Stimulated activated CD8-positive, alpha-beta memory T cell treated with anti-CD3 and anti-CD28 coated beads, Interleukin-4, amount 100 ng/mL, for 1 hour (primary cell): ENCODE data around the gene ECT2.
"Not testable (repeated sequence)": the region's sequence is repeated elsewhere in the genome, so short reads cannot be mapped to it uniquely, and the experiment has no call there.

Experiments
- DNase-seq, 2 donors: peaks; one replicate each; pipeline ENCODE4 v3.0.0-alpha.2; 2020; ENCODE audit warnings: low read depth in 2 of 2, low spot score in 1 of 2

Gene ECT2

DNA sequence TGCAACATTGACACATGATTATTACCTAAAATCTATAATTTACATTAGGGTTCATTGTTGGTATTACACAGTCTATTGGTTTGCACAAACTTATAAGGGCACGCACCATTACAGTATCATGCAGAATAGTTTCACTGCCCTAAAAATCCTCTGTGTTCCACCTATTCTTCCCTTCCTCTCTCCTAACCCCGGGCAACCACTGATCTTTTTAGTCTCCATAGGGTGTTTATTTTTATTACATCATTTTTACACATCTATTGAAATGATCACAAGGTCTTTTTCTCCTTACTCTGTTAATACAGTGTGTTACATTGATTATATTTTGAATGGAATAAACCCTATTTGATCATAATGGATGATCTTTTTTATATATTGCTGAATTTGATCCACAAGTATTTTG is 15.5 kb upstream of the ECT2 start:
- DNase-seq: no peak

DNA sequence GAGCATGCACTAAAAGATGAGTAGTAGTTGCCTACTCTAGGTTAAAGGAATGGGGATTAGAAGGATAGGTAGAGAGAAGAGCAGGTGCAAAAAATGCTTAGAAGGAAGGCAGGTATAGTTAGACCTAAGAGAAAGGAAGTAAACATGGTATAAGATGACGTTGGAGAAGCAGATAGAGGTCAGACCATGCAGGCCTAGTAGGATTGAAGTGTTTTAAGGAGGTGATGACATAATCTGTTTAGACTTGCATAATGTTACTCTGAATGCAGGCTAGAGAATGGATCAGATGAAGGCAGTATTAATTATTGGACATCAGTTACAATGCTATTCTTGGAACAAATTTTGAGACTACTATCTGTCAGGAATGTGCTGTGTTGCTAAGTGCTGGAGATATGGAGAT is 11.1 kb upstream of the ECT2 start:
- DNase-seq: no peak

- DNase-seq: no peak
Observed at GRCh38 chr3:172746475-172746874, 4.1 kb upstream of the ECT2 start.

- DNase-seq: no peak
Observed at GRCh38 chr3:172749230-172749965, 1.1 kb upstream of the ECT2 start.

DNA sequence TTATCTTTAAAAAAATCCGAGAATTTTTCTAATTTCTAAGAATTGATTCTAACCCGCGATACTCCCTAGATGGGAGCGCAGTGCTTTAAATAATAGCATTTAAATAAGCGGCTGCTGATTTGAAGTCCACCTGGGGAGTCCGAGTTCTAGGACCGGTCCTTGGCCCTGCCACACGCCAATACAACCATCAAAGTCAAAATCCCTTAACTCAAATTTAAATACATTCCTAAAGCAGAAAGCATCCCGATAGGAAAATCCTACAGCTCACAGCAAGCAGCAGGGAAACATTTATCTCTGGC is 508 bp upstream of the ECT2 start:
- no peak for DNase-seq

DNA sequence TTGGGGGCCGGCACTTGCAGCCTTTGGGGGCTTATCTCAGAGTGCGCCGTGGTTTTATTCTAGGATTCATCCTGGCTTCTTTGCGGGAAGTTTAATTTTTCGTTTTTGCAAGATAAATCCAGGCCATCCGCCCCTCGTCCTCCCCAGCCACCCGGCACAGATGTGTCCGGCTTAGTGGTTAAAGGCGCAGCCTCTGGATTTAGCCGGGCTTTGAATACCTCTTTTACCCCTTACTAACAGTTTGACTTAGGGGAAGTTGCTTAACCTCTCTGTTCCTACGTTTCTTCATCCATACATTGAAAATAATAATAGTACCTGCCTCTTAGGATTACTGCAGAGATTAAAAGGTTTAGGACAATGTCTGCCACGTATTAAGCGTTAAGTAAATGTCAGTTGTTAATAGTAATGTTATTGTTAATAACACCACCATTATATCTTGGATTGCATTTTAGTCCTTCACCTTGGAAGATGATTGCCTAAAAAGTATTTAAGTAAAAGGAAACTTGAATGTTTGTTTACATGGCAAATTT is 714 bp downstream of the ECT2 start:
- DNase-seq: no peak

DNA sequence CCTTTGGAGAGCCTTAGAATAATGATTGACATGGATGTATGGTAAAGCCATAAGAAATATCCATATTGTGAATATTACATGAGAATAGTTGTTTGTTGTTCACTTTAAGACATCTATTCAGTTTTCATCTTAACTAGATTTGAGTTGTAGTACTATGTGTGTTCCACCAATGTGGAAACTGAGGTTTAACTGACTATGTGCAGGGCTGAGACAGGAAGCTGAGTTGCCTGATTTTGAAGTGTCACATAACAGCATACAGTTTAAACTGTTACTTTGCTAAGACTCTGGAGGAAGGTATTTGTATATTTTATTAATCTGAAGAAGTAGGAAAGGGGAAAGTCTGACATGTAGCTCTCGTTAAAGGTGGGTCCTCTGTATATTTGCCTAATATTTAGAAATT is 2.1 kb downstream of the ECT2 start:
- DNase-seq: no peak

GRCh38 chr3:172753125-172753524 is 2.6 kb downstream of the ECT2 start:
- no peak for DNase-seq

DNA sequence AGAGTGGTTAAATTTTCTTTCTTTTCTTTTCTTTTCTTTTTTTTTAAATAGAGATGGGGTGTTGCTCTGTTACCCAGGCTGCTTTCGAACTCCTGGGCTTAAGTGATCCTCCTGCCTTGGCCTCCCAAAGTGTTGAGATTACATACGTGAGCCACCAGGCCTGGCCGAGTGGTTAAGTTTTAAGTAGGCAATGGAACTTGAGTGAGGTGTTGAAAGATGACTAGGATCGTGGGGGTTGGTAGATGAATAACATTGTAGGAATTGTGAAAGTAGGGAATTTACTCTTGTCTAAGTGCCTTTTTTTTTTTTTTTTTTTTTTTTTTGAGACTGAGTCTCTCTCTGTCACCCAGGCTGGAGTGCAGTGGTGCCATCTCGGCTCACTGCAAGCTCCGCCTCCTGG is 9.9 kb downstream of the ECT2 start:
- DNase-seq: not testable (repeated sequence)

DNA sequence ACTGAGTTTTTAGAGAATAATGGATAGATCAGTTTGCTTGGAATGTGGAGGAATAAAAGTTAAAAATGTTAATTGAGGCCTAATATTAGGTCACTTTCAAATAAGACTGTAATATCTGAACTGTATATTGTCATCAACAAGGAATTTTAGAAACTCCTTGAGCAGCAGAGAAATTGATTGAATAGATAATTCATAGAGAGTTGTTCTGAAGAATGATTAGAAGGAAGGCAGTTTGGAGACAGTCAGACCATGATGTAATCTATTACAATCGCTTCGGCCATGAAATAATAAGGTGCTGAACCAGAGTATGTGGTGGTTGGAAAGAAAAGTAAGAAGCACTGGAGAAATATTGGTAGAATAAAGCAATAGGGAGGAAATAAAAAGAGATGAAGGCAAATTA is 15.7 kb downstream of the ECT2 start:
- DNase-seq: no peak

GRCh38 chr3:172766718-172767405 is 16.3 kb downstream of the ECT2 start:
- DNase-seq: no peak

GRCh38 chr3:172770382-172770781 is 19.9 kb downstream of the ECT2 start:
- DNase-seq: no peak

GRCh38 chr3:172771672-172772071 is 21.1 kb downstream of the ECT2 start:
- no peak for DNase-seq

DNA sequence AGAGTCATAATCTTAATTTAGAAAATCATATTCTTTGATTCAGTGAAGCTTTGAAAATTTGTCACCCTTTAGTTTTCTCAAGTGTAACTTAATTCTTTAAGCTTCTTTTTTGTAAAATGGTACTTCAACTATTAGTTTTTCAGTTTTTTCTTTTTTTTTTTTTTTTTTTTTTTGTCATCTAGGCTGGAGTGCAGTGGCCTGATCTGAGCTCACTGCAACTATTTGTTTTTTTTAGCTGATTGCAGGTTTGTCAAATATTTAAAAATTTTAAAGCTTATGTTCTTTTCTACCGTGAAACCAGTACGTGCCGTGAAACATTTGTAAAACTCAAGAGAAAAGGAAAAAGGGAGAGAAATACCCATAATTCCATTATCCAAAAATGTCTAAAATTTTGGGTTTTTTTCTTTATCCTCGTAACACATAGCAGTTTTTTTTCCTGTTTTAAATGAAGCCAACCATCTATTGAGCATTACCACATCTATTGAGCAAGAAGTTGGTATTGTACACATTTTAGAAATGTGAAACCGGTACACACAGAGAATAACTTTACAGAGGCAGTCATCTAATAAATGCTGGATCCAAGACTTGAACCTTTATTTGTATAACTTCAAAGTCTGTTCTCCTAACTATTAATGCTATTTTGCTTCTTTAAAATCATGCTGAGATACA is 25.7 kb downstream of the ECT2 start:
- no peak for DNase-seq

- DNase-seq: no peak
Observed at GRCh38 chr3:172777901-172778300, 27.4 kb downstream of the ECT2 start.

- DNase-seq: no peak
Observed at GRCh38 chr3:172782235-172782634, 31.7 kb downstream of the ECT2 start.

- no peak for DNase-seq
Observed at GRCh38 chr3:172786036-172786435, 35.5 kb downstream of the ECT2 start.

DNA sequence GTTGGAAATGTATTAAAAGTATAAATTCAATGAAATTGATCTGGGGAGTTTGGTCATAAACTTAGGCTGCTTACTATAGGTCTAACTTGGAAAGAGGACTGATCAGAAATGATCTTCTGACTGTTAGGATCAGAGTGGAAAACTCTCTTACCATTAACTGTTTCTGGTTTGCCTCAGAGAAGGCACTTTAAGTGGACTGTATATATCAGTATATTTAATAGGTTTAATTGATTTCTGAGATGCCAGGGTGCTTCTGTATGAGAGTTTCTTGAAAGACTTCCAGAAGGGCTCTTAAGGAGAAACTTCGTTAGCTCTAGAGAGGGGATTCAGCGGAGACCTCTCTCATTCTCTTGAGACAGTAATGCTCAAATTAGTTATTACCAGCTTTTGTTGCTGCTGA is 36.5 kb downstream of the ECT2 start:
- no peak for DNase-seq

- no peak for DNase-seq
Observed at GRCh38 chr3:172787746-172788145, 37.2 kb downstream of the ECT2 start.

DNA sequence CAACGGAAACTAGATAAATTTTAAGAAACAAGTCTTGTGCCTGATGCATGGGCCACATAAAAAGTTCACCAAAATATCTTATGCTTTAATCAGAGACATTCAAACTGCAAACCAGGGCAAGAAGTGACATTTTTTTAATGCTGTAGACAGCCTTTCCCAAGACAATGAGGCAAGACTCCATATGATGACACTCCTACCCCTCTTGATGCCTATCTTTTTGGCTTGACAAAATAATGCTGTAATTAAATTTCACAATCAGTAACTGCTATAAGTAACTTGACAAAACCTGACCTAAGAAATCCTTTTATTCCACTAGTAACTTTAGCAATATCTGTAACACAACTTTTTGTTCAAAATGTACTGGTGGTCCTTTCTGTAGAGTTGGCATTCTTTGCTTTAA is 48.7 kb downstream of the ECT2 start:
- no peak for DNase-seq

- DNase-seq: no peak
Observed at GRCh38 chr3:172800156-172800555, 49.6 kb downstream of the ECT2 start.

GRCh38 chr3:172803489-172803888 is 53.0 kb downstream of the ECT2 start:
- DNase-seq: no peak
